GM21367 (cell line): ENCODE measurements around the gene APBB3.

Experiments used
- ATAC-seq: cut with Tn5 transposase; IDR thresholded peaks from one replicate; pipeline ENCODE4 v1.9.1; 2021; ENCODE audit not compliant: unreplicated experiment

Gene APBB3

DNA sequence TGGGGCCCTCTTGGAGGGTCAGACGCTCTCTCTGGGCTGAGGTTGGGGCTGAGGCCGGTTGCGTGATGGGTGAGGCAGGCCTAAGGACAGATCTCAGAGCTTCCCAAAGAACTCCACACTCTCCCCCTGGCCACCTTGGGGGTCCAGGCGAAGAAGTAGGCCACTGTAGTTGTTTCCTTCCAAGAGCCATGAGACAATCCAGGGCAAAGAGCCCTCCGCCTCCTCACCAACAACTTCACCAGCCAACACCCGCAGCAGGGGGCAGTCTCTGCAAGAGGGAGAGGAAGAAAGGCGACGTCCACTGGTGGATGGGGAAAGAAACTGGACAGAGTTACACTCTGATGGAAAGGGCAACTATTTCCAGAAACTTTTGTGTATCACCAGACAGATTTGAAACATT, 10.9 kb upstream of the APBB3 start:
- no peak for ATAC-seq

DNA sequence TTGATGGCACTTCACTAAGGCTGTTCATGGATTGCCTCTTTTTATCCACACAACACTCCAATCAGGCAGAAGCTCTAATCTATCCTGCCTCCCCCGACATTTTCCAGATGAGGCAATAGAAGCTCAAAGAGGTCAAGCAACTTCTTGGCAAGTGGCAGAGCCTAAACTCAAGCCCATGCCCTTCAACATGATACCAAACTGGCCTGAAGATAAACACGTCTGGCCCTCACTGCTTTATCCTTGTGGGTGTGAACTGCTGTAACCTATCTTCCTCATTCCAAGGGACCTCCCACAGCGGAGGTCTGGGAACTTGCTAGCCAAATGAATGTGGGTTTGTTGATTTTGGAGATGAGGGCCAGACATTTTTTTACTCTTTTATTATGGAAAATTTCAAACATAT, 9.8 kb upstream of the APBB3 start:
- no peak for ATAC-seq

- no peak for ATAC-seq
Observed at GRCh38 chr5:140573683-140574082, 9.3 kb upstream of the APBB3 start.

DNA sequence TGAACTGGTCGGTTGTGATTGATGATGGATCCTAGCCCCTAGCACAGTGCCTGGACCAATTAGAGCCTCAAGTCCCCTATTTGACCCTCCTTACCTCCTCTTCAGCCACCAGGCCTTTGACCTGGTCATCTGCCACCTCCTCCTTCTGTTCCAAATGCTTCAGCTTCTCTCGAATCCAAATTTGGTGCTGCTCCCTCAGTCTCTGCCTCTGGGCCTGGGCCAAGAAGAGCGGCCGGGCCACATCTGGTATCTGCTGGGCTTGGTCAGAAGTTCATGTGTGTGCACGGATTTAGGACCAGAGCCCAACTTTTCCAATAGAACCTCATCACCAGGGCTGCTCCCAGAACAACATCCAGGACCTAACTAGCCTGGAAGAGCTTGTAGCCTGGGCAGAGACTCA, 6.7 kb upstream of the APBB3 start:
- no peak for ATAC-seq

GRCh38 chr5:140570488-140570887, 6.1 kb upstream of the APBB3 start:
- no peak for ATAC-seq

GRCh38 chr5:140570058-140570457, 5.7 kb upstream of the APBB3 start:
- no peak for ATAC-seq

DNA sequence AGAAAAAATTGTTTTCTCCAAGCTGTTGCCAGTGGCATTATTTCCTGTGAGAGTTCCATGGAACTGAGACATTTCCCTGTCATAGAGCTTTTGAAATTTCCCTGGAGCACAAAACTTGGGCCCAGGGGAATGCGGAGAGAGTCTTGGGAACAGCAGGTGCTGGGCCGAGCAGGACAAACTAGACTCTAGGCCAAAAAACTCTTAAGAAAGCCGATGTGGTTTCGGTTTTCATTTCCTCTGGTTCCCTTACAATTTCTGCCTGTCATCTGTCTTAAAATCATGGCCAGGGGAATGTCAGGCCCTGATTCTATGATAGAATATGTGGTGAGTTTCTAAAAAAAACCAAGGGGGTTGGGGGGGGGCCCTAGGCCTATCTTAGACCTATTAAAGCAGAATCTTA, 4.8 kb upstream of the APBB3 start:
- peak; percentile 20 for ATAC-seq

DNA sequence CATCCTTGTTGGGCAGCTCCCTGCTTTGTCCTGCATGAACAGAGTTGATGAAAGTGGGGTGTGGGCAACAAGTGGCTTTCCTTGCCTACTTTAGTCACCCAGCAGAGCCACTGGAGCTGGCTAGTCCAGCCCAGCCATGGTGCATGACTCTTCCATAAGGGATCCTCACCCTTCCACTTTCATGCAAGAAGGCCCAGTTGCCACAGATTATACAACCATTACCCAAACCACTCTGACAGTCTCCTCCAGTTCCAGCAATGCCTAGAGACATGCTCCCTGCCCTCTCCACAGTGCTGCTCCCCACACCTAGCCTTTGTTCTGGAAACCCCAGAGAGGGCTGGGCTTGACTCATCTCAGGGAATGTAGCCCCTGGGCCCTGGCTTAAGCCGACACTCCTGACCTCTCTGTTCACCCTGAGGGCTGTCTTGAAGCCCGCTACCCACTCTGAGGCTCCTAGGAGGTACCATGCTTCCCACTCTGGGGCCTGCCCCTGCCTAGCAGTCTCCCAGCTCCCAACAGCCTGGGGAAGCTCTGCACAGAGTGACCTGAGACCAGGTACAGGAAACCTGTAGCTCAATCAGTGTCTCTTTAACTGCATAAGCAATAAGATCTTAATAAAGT, 4.2 kb upstream of the APBB3 start:
- no peak for ATAC-seq

DNA sequence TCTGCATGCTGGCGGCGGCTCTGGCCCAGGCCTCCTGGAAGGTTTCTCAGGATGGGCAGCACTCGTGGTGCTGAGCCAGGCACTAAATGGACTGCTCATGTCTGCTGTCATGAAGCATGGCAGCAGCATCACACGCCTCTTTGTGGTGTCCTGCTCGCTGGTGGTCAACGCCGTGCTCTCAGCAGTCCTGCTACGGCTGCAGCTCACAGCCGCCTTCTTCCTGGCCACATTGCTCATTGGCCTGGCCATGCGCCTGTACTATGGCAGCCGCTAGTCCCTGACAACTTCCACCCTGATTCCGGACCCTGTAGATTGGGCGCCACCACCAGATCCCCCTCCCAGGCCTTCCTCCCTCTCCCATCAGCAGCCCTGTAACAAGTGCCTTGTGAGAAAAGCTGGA, 3.5 kb upstream of the APBB3 start:
- no peak for ATAC-seq

DNA sequence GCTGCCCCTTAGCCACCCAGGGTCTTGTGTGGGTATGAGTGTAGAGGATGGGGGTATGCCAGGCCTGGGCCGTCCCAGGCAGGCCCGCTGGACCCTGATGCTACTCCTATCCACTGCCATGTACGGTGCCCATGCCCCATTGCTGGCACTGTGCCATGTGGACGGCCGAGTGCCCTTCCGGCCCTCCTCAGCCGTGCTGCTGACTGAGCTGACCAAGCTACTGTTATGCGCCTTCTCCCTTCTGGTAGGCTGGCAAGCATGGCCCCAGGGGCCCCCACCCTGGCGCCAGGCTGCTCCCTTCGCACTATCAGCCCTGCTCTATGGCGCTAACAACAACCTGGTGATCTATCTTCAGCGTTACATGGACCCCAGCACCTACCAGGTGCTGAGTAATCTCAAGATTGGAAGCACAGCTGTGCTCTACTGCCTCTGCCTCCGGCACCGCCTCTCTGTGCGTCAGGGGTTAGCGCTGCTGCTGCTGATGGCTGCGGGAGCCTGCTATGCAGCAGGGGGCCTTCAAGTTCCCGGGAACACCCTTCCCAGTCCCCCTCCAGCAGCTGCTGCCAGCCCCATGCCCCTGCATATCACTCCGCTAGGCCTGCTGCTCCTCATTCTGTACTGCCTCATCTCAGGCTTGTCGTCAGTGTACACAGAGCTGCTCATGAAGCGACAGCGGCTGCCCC, 2.9 kb upstream of the APBB3 start:
- ATAC-seq: no peak

- ATAC-seq: no peak
Observed at GRCh38 chr5:140566665-140567064, 2.3 kb upstream of the APBB3 start.

GRCh38 chr5:140565780-140566095, 1.3 kb upstream of the APBB3 start:
- no peak for ATAC-seq

DNA sequence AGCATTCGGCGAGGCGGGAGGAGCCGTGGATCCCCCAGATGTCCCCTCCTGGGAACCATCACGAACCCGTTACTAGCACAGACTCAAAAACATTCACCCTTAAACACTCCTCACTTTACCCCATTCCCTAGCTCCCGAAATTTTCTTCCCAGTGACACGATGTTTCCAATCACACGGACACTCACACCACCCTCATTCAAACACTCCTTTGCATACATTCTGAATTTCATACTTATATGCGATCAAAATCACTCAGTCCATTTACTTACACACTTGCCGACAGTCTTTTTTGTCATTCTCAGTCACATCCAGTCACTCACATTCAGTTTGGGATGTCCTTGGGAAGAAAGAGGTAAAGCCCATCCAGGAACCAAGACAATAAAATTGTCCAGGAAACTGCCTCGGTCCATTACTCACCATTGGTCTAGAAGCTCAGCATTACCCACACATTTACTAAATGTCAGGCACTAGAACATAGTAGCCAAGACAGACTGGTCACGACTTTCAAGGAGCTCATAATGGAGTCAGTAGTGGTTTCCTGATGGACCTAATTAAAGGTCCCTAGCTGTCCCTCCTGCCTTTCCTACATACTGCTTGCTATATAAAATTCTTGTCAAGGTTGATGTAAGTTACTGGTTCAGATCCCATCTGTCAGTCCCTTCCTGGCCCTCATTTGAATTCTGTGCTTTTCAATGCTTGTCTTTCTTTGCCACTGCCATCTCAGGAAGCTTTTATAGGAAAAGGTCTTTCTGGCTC, 804 bp upstream of the APBB3 start:
- no peak for ATAC-seq

- ATAC-seq: no peak
Observed at GRCh38 chr5:140563596-140563995, 802 bp downstream of the APBB3 start.

GRCh38 chr5:140561753-140562523, 2.5 kb downstream of the APBB3 start:
- ATAC-seq: no peak

DNA sequence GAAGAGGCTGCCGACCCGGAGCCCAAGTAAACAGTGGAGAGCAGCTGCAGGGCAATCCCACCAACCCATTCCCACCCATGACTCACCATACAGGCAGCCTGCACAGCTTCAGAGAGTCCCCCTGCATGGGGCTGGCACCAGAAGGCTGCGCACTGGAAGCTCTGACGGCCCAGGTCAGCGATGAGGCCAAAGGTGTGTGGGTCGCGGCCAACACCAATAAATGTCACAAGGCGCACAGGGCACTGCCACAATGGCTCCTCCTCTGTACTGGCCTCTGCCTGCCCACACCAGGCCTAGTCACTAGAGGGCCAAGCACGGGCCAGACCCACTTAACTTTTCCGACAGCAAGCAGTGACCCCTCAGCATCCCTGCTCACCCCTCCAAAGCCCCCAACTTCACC, 4.2 kb downstream of the APBB3 start:
- ATAC-seq: no peak

DNA sequence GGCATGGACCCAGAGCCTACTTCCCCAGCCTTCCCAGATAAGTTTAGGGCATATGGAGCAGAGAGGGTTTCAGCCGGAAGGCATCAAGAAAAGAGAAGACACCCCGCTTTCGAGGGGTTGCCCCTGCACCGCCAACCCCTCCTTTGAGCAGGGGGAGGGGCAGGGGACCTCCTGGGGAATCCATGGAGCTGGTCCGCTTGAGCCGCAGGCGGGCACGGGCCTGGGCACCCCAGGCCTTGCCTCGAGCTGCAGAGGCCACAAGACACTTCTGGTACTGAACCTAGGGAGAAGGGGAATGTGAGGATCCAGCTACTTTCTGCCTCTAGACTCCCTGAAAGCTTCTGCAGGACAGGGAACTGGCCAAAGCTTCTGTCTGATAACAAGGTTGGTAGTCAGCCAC, 5.9 kb downstream of the APBB3 start:
- no peak for ATAC-seq

- no peak for ATAC-seq
Observed at GRCh38 chr5:140557965-140558364, 6.4 kb downstream of the APBB3 start.

- peak; percentile 93 for ATAC-seq
Observed at GRCh38 chr5:140557136-140557805, 7.1 kb downstream of the APBB3 start, which contains the start of gene SRA1. TSS of gene SRA1 (minus strand) at chr5:140557473. CDS start at chr5:140557452, 21 bp downstream.

- ATAC-seq: no peak
Observed at GRCh38 chr5:140556438-140556837, 8.0 kb downstream of the APBB3 start.

DNA sequence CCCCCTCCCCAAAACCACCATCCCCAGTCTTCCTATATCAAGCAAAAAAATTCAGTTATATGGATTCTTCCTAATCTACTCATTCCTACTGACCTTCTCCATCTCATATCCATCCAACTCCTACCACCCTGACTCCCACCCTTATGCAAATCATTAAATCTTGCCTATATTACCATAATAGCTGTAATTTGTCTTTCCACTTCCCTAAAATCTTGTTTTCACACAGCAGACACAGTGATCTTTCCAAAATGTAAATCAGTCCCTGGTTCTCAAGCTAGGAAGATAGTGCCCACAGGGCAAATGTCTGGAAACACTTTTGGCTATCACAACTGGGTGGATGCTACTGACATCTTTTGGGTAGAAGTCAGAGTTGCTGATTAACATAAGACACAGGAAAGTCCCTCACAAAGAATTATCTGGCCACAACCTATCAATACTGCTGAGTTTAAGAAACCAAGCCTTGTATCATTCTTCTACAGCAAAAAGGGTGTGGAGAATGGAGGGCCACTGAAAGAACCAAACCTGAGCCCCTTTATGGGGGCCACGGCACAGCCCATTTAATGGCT, 8.6 kb downstream of the APBB3 start:
- ATAC-seq: no peak
